ENCODE data around the gene SPEM1. TPM values are rescaled to one million over a fixed set of nuclear protein-coding genes. Genes with fewer than 3 reads are reported as not detected.
"Not testable (repeated sequence)": the region's sequence is repeated elsewhere in the genome, so short reads cannot be mapped to it uniquely, and the experiment has no call there.

SPEM1 gene
- polyA plus RNA-seq, 4 donors = 0.09 TPM; not detected in 3

DNA sequence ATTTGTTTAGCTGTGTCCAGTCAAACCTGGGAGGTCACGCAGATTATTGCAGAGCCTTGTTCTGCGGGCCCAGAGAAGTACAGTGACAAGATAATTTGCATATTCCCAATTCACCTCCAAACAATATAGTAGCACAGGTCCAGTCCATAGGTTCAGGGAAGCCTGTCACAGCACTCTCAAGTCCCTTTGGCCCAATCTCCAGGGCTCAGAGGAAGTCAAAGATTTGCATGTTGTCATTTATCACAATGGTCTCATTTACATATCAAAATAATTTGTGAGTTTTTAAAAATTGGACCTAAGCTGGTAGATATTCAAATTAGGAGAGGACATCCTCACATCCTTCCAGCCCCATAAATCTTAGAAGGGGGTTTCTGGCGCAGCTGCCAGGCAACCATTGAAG, 47.4 kb downstream of the SPEM1 start:
- no peak for DNase-seq (ENCODE audit: low read depth in 4 of 4, low spot score in 3 of 4)

DNA sequence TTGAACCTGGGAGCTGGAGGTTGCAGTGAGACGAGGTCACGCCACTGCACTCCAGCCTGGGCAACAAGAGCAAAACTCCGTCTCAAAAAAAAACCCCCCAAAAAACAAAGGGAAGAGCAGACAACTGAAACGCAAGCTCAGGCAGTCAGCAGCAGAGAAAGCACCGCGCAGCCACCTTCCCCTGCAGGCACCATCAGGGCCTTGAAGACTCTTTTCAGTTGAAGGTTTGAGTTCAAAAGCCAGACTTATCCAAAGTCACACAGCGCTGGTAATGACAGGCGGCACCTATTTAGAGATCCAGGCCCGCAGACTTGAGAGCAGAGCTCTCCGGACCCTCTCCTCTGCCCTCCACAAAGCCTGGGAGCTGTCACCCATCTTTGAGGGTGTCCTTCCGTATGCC, 48.2 kb downstream of the SPEM1 start:
- no peak for DNase-seq (ENCODE audit: low read depth in 4 of 4, low spot score in 3 of 4)

DNA sequence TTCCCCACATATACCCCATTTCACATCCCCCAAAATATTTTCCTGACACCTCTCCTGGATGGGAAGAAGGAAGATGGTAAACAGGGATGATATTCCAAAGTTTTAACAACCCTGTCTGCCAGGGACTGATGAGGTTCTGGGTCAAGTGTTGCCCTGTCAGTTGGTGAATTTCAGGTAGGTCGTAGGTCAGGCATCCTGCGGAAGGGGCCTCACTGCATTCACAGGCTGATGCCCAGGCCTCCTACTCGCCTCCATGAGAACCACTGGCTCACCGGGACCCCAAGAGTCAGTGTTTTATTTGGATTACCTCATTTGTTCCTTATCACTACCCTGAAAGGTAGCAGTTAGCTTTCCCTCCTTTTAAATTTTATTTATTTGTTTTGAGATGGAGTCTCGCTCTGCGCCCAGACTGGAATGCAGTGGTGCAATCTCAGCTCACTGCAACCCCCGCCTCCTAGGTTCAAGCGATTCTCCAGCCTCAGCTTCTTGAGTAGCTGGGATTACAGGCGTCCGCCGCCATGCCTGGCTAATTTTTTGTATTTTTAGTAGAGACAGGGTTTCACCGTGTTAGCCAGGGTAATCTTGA, 48.8 kb downstream of the SPEM1 start:
- DNase-seq (ENCODE audit: low read depth in 4 of 4, low spot score in 3 of 4) = no peak

DNA sequence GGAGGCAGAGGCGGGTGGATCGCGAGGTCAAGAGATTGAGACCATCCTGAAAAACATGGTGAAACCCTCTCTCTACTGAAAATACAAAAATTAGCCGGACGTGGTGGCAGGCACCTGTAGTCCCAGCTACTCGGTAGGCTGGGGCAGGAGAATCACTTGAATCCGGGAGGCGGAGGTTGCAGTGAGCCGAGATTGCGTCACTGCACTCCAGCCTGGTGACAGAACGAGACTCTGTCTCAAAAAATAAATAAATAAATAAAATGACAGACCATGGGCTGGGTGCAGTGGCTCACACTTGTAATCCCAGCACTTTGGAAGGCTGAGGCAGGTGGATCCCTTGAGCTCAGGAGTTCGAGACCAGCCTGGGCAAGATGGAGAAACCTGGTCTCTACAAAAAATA, 49.7 kb downstream of the SPEM1 start:
- DNase-seq (ENCODE audit: low read depth in 4 of 4, low spot score in 3 of 4) = not testable (repeated sequence)

DNA sequence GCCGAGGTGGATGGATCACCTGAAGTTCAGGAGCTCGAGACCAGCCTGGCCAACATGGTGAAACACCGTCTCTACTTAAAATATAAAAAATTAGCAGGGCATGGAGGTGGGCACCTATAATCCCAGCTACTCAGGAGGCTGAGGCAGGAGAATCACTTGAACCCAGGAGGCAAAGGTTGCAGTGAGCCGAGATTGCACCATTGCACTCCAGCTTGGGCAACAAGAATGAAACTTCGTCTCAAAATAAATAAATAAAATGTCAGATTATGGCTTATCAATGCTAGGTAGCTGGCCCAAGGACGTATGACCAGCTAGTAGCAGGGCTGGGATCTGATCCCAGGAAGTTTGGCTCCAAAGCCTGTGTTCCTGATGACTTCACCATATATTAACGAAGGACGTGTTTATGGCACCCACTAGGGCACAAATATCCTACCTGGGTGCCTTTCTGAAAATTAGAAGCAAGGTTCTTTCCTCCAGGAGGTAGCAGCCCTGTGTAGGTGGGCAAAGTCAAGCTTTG, 50.4 kb downstream of the SPEM1 start:
- DNase-seq (ENCODE audit: low read depth in 4 of 4, low spot score in 3 of 4) = not testable (repeated sequence)

Other genes with a start within 250 kb of the SPEM1 start
- 1 to 10 TPM; 4.6 to 8.1 (median 5.2) TPM for gene ASGR1, start 241.0 kb upstream of the SPEM1 start, polyA plus RNA-seq (ENCODE audit: insufficient read length in 4 of 4)
- gene DLG4, start 200.5 kb upstream of the SPEM1 start, polyA plus RNA-seq (ENCODE audit: insufficient read length in 4 of 4) = 10 to 100 TPM; 30.3 to 40.3 (median 32.9) TPM
- 100 to 1,000 TPM; 421 to 519 (median 462) TPM for gene ACADVL, start 200.4 kb upstream of the SPEM1 start, polyA plus RNA-seq (ENCODE audit: insufficient read length in 4 of 4)
- 10 to 100 TPM; 49.9 to 65.1 (median 50.9) TPM for gene DVL2, start 185.8 kb upstream of the SPEM1 start, polyA plus RNA-seq (ENCODE audit: insufficient read length in 4 of 4)
- 10 to 100 TPM; 57.4 to 66.4 (median 60.9) TPM for gene PHF23, start 180.9 kb upstream of the SPEM1 start, polyA plus RNA-seq (ENCODE audit: insufficient read length in 4 of 4)
- 100 to 1,000 TPM; 389 to 496 (median 451) TPM for gene GABARAP, start 177.9 kb upstream of the SPEM1 start, polyA plus RNA-seq (ENCODE audit: insufficient read length in 4 of 4)
- 100 to 1,000 TPM; 147 to 167 (median 159) TPM for gene CTDNEP1, start 168.6 kb upstream of the SPEM1 start, polyA plus RNA-seq (ENCODE audit: insufficient read length in 4 of 4)
- gene ELP5, start 168.1 kb upstream of the SPEM1 start, polyA plus RNA-seq (ENCODE audit: insufficient read length in 4 of 4) = 10 to 100 TPM; 40.3 to 55.8 (median 50.5) TPM
- gene CLDN7, start 157.8 kb upstream of the SPEM1 start, polyA plus RNA-seq (ENCODE audit: insufficient read length in 4 of 4) = 10 to 100 TPM; 45.0 to 66.0 (median 51.8) TPM
- 1 to 10 TPM; 1.8 to 2.9 (median 2.5) TPM for gene SLC2A4, start 138.6 kb upstream of the SPEM1 start, polyA plus RNA-seq (ENCODE audit: insufficient read length in 4 of 4)
- 1 to 10 TPM; 2.9 to 4.2 (median 3.4) TPM for gene YBX2, start 125.7 kb upstream of the SPEM1 start, polyA plus RNA-seq (ENCODE audit: insufficient read length in 4 of 4)
- 100 to 1,000 TPM; 297 to 355 (median 333) TPM for gene EIF5A, start 112.7 kb upstream of the SPEM1 start, polyA plus RNA-seq (ENCODE audit: insufficient read length in 4 of 4)
- 100 to 1,000 TPM in 2 of 4 donors, 10 to 100 TPM in 2; 86.3 to 106 (median 99.6) TPM for gene GPS2, start 105.0 kb upstream of the SPEM1 start, polyA plus RNA-seq (ENCODE audit: insufficient read length in 4 of 4)
- gene NEURL4, start 91.0 kb upstream of the SPEM1 start, polyA plus RNA-seq (ENCODE audit: insufficient read length in 4 of 4) = 10 to 100 TPM; 28.3 to 33.3 (median 30.7) TPM
- 1 to 10 TPM; 5.7 to 9.1 (median 6.0) TPM for gene ACAP1, start 83.8 kb upstream of the SPEM1 start, polyA plus RNA-seq (ENCODE audit: insufficient read length in 4 of 4)
- 10 to 100 TPM; 12.4 to 13.6 (median 12.9) TPM for gene KCTD11, start 68.2 kb upstream of the SPEM1 start, polyA plus RNA-seq (ENCODE audit: insufficient read length in 4 of 4)
- gene TMEM95, start 65.2 kb upstream of the SPEM1 start, polyA plus RNA-seq (ENCODE audit: insufficient read length in 4 of 4) = not detected
- 1 to 10 TPM; 3.2 to 7.2 (median 4.5) TPM for gene TNK1, start 39.2 kb upstream of the SPEM1 start, polyA plus RNA-seq (ENCODE audit: insufficient read length in 4 of 4)
- gene PLSCR3, start 25.8 kb upstream of the SPEM1 start, polyA plus RNA-seq (ENCODE audit: insufficient read length in 4 of 4) = 10 to 100 TPM; 30.5 to 46.3 (median 38.1) TPM
- 100 to 1,000 TPM in 1 of 4 donors, 10 to 100 TPM in 3; 78.9 to 105 (median 86.2) TPM for gene TMEM256, start 16.2 kb upstream of the SPEM1 start, polyA plus RNA-seq (ENCODE audit: insufficient read length in 4 of 4)
- 10 to 100 TPM; 22.8 to 32.6 (median 24.9) TPM for gene NLGN2, start 12.5 kb upstream of the SPEM1 start, polyA plus RNA-seq (ENCODE audit: insufficient read length in 4 of 4)
- gene SPEM2, start 5.3 kb downstream of the SPEM1 start, polyA plus RNA-seq (ENCODE audit: insufficient read length in 4 of 4) = under 1 TPM in 2 of 4 donors, not detected in 2; 0.12 TPM
- gene SPEM3, start 8.5 kb downstream of the SPEM1 start, polyA plus RNA-seq (ENCODE audit: insufficient read length in 4 of 4) = not detected
- 1 to 10 TPM; 3.6 to 5.6 (median 4.3) TPM for gene TMEM102, start 15.1 kb downstream of the SPEM1 start, polyA plus RNA-seq (ENCODE audit: insufficient read length in 4 of 4)
- gene FGF11, start 19.2 kb downstream of the SPEM1 start, polyA plus RNA-seq (ENCODE audit: insufficient read length in 4 of 4) = 1 to 10 TPM; 6.0 to 8.6 (median 7.8) TPM
- 10 to 100 TPM; 10.1 to 11.7 (median 11.3) TPM for gene CHRNB1, start 24.7 kb downstream of the SPEM1 start, polyA plus RNA-seq (ENCODE audit: insufficient read length in 4 of 4)
- 10 to 100 TPM; 38.6 to 47.4 (median 44.3) TPM for gene ZBTB4, start 59.3 kb downstream of the SPEM1 start, polyA plus RNA-seq (ENCODE audit: insufficient read length in 4 of 4)
- under 1 TPM in 3 of 4 donors, not detected in 1; 0.16 to 0.22 (median 0.21) TPM for gene SLC35G6, start 61.1 kb downstream of the SPEM1 start, polyA plus RNA-seq (ENCODE audit: insufficient read length in 4 of 4)
- 100 to 1,000 TPM; 117 to 158 (median 121) TPM for gene POLR2A, start 64.0 kb downstream of the SPEM1 start, polyA plus RNA-seq (ENCODE audit: insufficient read length in 4 of 4)
- gene TNFSF12, start 128.7 kb downstream of the SPEM1 start, polyA plus RNA-seq (ENCODE audit: insufficient read length in 4 of 4) = 10 to 100 TPM; 25.3 to 32.5 (median 29.0) TPM
- 10 to 100 TPM; 13.2 to 17.8 (median 14.3) TPM for gene TNFSF13, start 138.4 kb downstream of the SPEM1 start, polyA plus RNA-seq (ENCODE audit: insufficient read length in 4 of 4)
- gene SENP3, start 141.6 kb downstream of the SPEM1 start, polyA plus RNA-seq (ENCODE audit: insufficient read length in 4 of 4) = 10 to 100 TPM; 68.1 to 81.1 (median 78.1) TPM
- 10 to 100 TPM; 43.0 to 78.7 (median 53.9) TPM for gene CD68, start 159.3 kb downstream of the SPEM1 start, polyA plus RNA-seq (ENCODE audit: insufficient read length in 4 of 4)
- 100 to 1,000 TPM; 110 to 122 (median 119) TPM for gene MPDU1, start 163.5 kb downstream of the SPEM1 start, polyA plus RNA-seq (ENCODE audit: insufficient read length in 4 of 4)
- 1 to 10 TPM; 3.3 to 4.3 (median 4.0) TPM for gene SOX15, start 169.8 kb downstream of the SPEM1 start, polyA plus RNA-seq (ENCODE audit: insufficient read length in 4 of 4)
- gene FXR2, start 194.6 kb downstream of the SPEM1 start, polyA plus RNA-seq (ENCODE audit: insufficient read length in 4 of 4) = 10 to 100 TPM; 46.5 to 54.2 (median 46.9) TPM
- 100 to 1,000 TPM; 124 to 145 (median 139) TPM for gene SAT2, start 207.5 kb downstream of the SPEM1 start, polyA plus RNA-seq (ENCODE audit: insufficient read length in 4 of 4)
- gene SHBG, start 209.8 kb downstream of the SPEM1 start, polyA plus RNA-seq (ENCODE audit: insufficient read length in 4 of 4) = 1 to 10 TPM; 3.5 to 5.7 (median 4.0) TPM
- gene ATP1B2, start 230.6 kb downstream of the SPEM1 start, polyA plus RNA-seq (ENCODE audit: insufficient read length in 4 of 4) = 10 to 100 TPM; 18.6 to 26.1 (median 21.2) TPM

Data from right renal pelvis (tissue), 4 donors.